Spleen (tissue), 7 donors: Measurements from ENCODE around the gene TMEM40.

Experiments
- POLR2A ChIP-seq, 3 donors: fragments of 450-650 bp; IDR thresholded peaks; one replicate each; pipeline ENCODE4 v1.5.1; 2017; ENCODE audit warnings: antibody characterized with exemption in 3 of 3, mild to moderate bottlenecking in 1 of 3
- TF ChIP-seq, protein P1 (sequence below), 11 experiments: fragments of 200-600 bp in 7 of 11; fragments of 450-650 bp in 4 of 11; sonication (generic) in 4 of 11; IDR thresholded peaks in 8 of 11; conservative IDR thresholded peaks in 3 of 11; 1 replicate in 7 of 11; 2 replicates in 4 of 11; pipeline versions ENCODE4 v1.4.0 to v1.8.0; 2016 to 2021; ENCODE audit warnings: antibody characterized with exemption in 11 of 11, inconsistent platforms in 4 of 11, mild to moderate bottlenecking in 1 of 11
- donor health status: DM: no; HTN: no; CAD: no; lungs with moderate emphysema.
- donor health status: DM: no; HTN: no; CAD: no.
- donor health status: DM: no; HTN: no; CAD: no.

DNA sequence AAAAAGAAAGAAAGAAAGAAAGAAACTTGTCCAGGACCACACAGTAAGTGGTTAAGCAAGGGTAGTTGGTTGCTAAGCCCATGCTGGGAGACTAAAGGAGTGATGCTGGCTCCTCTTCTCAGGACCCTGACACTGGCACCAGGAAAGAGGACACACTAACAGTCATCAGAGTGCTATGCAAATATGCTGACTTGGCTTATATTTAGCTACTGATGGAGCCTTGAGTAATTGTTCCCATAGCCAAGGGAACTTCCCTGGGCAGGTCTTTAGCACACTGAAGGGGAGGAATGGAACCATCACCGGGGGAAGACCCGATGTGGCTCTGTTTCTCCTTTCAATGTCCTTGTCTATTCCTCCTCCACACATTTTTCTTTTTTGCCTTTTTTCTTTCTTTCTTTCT lies 6.2 kb downstream of the TMEM40 start:
- TF ChIP-seq, protein P1, sequence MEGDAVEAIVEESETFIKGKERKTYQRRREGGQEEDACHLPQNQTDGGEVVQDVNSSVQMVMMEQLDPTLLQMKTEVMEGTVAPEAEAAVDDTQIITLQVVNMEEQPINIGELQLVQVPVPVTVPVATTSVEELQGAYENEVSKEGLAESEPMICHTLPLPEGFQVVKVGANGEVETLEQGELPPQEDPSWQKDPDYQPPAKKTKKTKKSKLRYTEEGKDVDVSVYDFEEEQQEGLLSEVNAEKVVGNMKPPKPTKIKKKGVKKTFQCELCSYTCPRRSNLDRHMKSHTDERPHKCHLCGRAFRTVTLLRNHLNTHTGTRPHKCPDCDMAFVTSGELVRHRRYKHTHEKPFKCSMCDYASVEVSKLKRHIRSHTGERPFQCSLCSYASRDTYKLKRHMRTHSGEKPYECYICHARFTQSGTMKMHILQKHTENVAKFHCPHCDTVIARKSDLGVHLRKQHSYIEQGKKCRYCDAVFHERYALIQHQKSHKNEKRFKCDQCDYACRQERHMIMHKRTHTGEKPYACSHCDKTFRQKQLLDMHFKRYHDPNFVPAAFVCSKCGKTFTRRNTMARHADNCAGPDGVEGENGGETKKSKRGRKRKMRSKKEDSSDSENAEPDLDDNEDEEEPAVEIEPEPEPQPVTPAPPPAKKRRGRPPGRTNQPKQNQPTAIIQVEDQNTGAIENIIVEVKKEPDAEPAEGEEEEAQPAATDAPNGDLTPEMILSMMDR (IDR thresholded peaks at IDR 0.05 in 8 of 11, conservative IDR thresholded peaks at IDR 0.05 in 3 of 11) = no peak
- no peak for TF ChIP-seq POLR2A (IDR thresholded peaks at IDR 0.05)
